H1 (cell line): ENCODE measurements around the gene PDZD11. TPM values are rescaled to one million over a fixed set of nuclear protein-coding genes. Genes with fewer than 3 reads are reported as not detected.

ENCODE experiments used
- CTCF ChIA-PET: fragments of 300-600 bp; sonication (Branson Sonifier 250); formaldehyde crosslinking; loops from one replicate; lab custom pipeline; 2021; ENCODE audit not compliant: partially characterized antibody; lab: Charles Lee
- POLR2A ChIA-PET: fragments of 300-600 bp; sonication (Branson Sonifier 250); formaldehyde crosslinking; loops from one replicate; lab custom pipeline; 2021; ENCODE audit warnings: inconsistent platforms; ENCODE audit not compliant: partially characterized antibody; lab: Charles Lee
- DNase-seq, 2 experiments: peaks; one replicate each; pipeline versions ENCODE4 v3.0.0 to v3.0.0-alpha.2; 2010 to 2022; ENCODE audit warnings: low spot score in 2 of 2, low read depth in 1 of 2, mixed read lengths in 1 of 2
- FAIRE-seq: peaks from 2 replicates; lab custom pipeline; 2011; peaks lifted over from hg19 to GRCh38; lab: Jason Lieb, UNC
- H2AFZ ChIP-seq: 2 replicates; pipeline ENCODE4 v1.8.1; 2012; ENCODE audit warnings: low read length, inconsistent platforms
- H2AK5ac ChIP-seq: 2 replicates; pipeline ENCODE4 v1.6.1; 2013; ENCODE audit warnings: low read depth, low read length
- H2BK120ac ChIP-seq: replicated peaks from 2 replicates; pipeline ENCODE3; 2013; ENCODE audit warnings: low read depth, low read length, inconsistent platforms
- H2BK12ac ChIP-seq: 2 replicates; pipeline ENCODE4 v1.6.1; 2013; ENCODE audit warnings: low read depth, low read length
- H2BK15ac ChIP-seq: 2 replicates; pipeline ENCODE4 v1.6.1; 2013; ENCODE audit warnings: low read length
- H2BK20ac ChIP-seq: 2 replicates; pipeline ENCODE4 v1.6.1; 2013; ENCODE audit warnings: low read length
- H2BK5ac ChIP-seq: 2 replicates; pipeline ENCODE4 v1.6.1; 2013; ENCODE audit warnings: low read depth, low read length
- H3K14ac ChIP-seq: 2 replicates; pipeline ENCODE4 v1.6.1; 2013; ENCODE audit warnings: inconsistent platforms; ENCODE audit not compliant: insufficient read length
- H3K18ac ChIP-seq: 2 replicates; pipeline ENCODE4 v1.6.1; 2013; ENCODE audit warnings: low read length; ENCODE audit errors: extremely low read depth
- H3K23ac ChIP-seq: 2 replicates; pipeline ENCODE4 v1.6.1; 2013; ENCODE audit warnings: inconsistent platforms; ENCODE audit not compliant: insufficient read length
- H3K23me2 ChIP-seq: 2 replicates; pipeline ENCODE4 v1.6.1; 2013; ENCODE audit warnings: low read depth, low read length
- H3K27ac ChIP-seq: 2 replicates; pipeline ENCODE4 v1.6.1; 2011; ENCODE audit warnings: low read depth, low read length, inconsistent platforms
- H3K27me3 ChIP-seq, 4 experiments: replicated peaks in 1 of 4; 1 replicate in 1 of 4; 2 replicates in 3 of 4; pipeline versions ENCODE4 v1.6.1 to v1.8.1; 2011 to 2013; ENCODE audit warnings: low read length in 3 of 4, mild to moderate bottlenecking in 3 of 4, inconsistent platforms in 2 of 4, mixed read lengths in 2 of 4, moderate library complexity in 1 of 4; ENCODE audit not compliant: control insufficient read depth in 3 of 4, insufficient read depth in 3 of 4; ENCODE audit errors: extremely low read depth in 1 of 4
- H3K36me3 ChIP-seq, 4 experiments: 2 replicates each; pipeline versions ENCODE4 v1.6.1 to v1.8.1; 2011 to 2013; ENCODE audit warnings: mild to moderate bottlenecking in 4 of 4, low read length in 3 of 4, moderate library complexity in 2 of 4, control low read depth in 1 of 4, inconsistent platforms in 1 of 4; ENCODE audit not compliant: insufficient read depth in 4 of 4, control insufficient read depth in 2 of 4
- H3K4ac ChIP-seq: replicated peaks from 2 replicates; pipeline ENCODE3; 2013; ENCODE audit warnings: low read length, low read depth, mixed read lengths, inconsistent platforms; ENCODE audit not compliant: insufficient read length
- H3K4me1 ChIP-seq, 4 experiments: replicated peaks in 1 of 4; 1 replicate in 1 of 4; 2 replicates in 3 of 4; pipeline versions ENCODE4 v1.6.1 to v1.8.1; 2011 to 2013; ENCODE audit warnings: low read length in 3 of 4, inconsistent platforms in 2 of 4, mixed read lengths in 1 of 4; ENCODE audit not compliant: insufficient read depth in 4 of 4, control insufficient read depth in 3 of 4
- H3K4me2 ChIP-seq, 2 experiments: 2 replicates each; pipeline versions ENCODE4 v1.6.1 to v1.8.1; 2011 to 2013; ENCODE audit warnings: low read depth in 2 of 2, low read length in 2 of 2, control low read depth in 1 of 2, inconsistent platforms in 1 of 2, mild to moderate bottlenecking in 1 of 2; ENCODE audit not compliant: insufficient read depth in 1 of 2
- H3K4me3 ChIP-seq, 4 experiments: fragments of 200-600, 300-600 bp in 1 of 4; sonication (generic), shearing (Covaris generic), sonication (Bioruptor Twin) in 1 of 4; 2 replicates each; pipeline versions ENCODE4 v1.5.1 to v1.8.1; 2011 to 2016; ENCODE audit warnings: low read length in 4 of 4, low read depth in 3 of 4, control low read depth in 2 of 4, inconsistent platforms in 2 of 4, mild to moderate bottlenecking in 2 of 4, mixed read lengths in 1 of 4, moderate library complexity in 1 of 4; ENCODE audit not compliant: insufficient read depth in 2 of 4; ENCODE audit errors: extremely low read depth in 1 of 4
- H3K56ac ChIP-seq: replicated peaks from 2 replicates; pipeline ENCODE3; 2013; ENCODE audit warnings: low read depth, mild to moderate bottlenecking, mixed read lengths, low read length, inconsistent platforms; ENCODE audit not compliant: insufficient read length
- H3K79me1 ChIP-seq: 2 replicates; pipeline ENCODE4 v1.6.1; 2013; ENCODE audit warnings: low read depth, low read length, control low read depth
- H3K79me2 ChIP-seq, 2 experiments: 2 replicates each; pipeline versions ENCODE4 v1.6.1 to v1.8.1; 2012 to 2013; ENCODE audit warnings: low read length in 2 of 2, mild to moderate bottlenecking in 2 of 2, inconsistent platforms in 1 of 2; ENCODE audit not compliant: insufficient read depth in 2 of 2, control insufficient read depth in 1 of 2
- H3K9ac ChIP-seq, 4 experiments: replicated peaks in 1 of 4; 1 replicate in 1 of 4; 2 replicates in 3 of 4; pipeline versions ENCODE4 v1.6.1 to v1.8.1; 2011 to 2013; ENCODE audit warnings: low read depth in 3 of 4, low read length in 3 of 4, control low read depth in 2 of 4, mild to moderate bottlenecking in 2 of 4, moderate library complexity in 2 of 4, inconsistent platforms in 1 of 4; ENCODE audit errors: extremely low read depth in 1 of 4
- H3K9me3 ChIP-seq, 2 experiments: 2 replicates each; pipeline versions ENCODE4 v1.6.1 to v1.8.1; 2012 to 2013; ENCODE audit warnings: mild to moderate bottlenecking in 2 of 2, moderate library complexity in 2 of 2, control low read depth in 1 of 2, inconsistent platforms in 1 of 2, low read depth in 1 of 2, low read length in 1 of 2, mixed read lengths in 1 of 2; ENCODE audit not compliant: insufficient read depth in 2 of 2
- H4K20me1 ChIP-seq, 2 experiments: replicated peaks in 1 of 2; 2 replicates each; pipeline versions ENCODE3 to v1.8.1; 2011 to 2013; ENCODE audit warnings: inconsistent platforms in 2 of 2, low read length in 2 of 2, mild to moderate bottlenecking in 1 of 2; ENCODE audit not compliant: insufficient read depth in 2 of 2, control insufficient read depth in 1 of 2
- H4K5ac ChIP-seq: 2 replicates; pipeline ENCODE4 v1.6.1; 2013; ENCODE audit warnings: low read length, low read depth, mixed read lengths, inconsistent platforms; ENCODE audit not compliant: insufficient read length
- H4K8ac ChIP-seq: 2 replicates; pipeline ENCODE4 v1.8.0; 2013; ENCODE audit warnings: mild to moderate bottlenecking, moderate library complexity, low read length, inconsistent platforms; ENCODE audit not compliant: insufficient read depth; ENCODE audit errors: extremely low read depth
- H4K91ac ChIP-seq: replicated peaks from 2 replicates; pipeline ENCODE3; 2013; ENCODE audit warnings: low read length, mixed read lengths, inconsistent platforms; ENCODE audit not compliant: insufficient read length
- BCL11A ChIP-seq, 2 experiments: IDR thresholded peaks; one replicate each; pipeline ENCODE4 v1.6.1; 2011; ENCODE audit warnings: low read depth in 2 of 2, low read length in 2 of 2, mild to moderate bottlenecking in 2 of 2
- CEBPB ChIP-seq: IDR thresholded peaks from 2 replicates; pipeline ENCODE4 v1.6.1; 2012; ENCODE audit warnings: low read depth, low read length
- EP300 ChIP-seq, 2 experiments: IDR thresholded peaks; 1 replicate in 1 of 2; 2 replicates in 1 of 2; pipeline ENCODE4 v1.6.1; 2011 to 2012; ENCODE audit warnings: low read depth in 2 of 2, low read length in 2 of 2, mild to moderate bottlenecking in 2 of 2, borderline replicate concordance in 1 of 2, inconsistent platforms in 1 of 2, moderate library complexity in 1 of 2
- MAFK ChIP-seq: IDR thresholded peaks from 2 replicates; pipeline ENCODE4 v1.6.1; 2012; ENCODE audit warnings: low read depth, mild to moderate bottlenecking, improper control_type of control experiment, low read length
- POLR2AphosphoS5 ChIP-seq: IDR thresholded peaks from 2 replicates; pipeline ENCODE4 v1.6.1; 2011; ENCODE audit warnings: low read depth, low read length
- SIRT6 ChIP-seq: IDR thresholded peaks from one replicate; pipeline ENCODE4 v1.7.1; 2012; ENCODE audit warnings: low read length, inconsistent platforms
- WGBS, 2 experiments: shearing (Covaris generic) in 1 of 2; methylation state at CpG; one replicate each; pipeline versions ENCODE4 v1.1.6 to v1.1.7; 2013 to 2015; ENCODE audit warnings: low lambda C conversion rate in 2 of 2, mixed read lengths in 2 of 2, inconsistent platforms in 1 of 2, low coverage in 1 of 2, missing lambda C conversion rate in 1 of 2; ENCODE audit not compliant: insufficient replicate concordance in 2 of 2, insufficient coverage in 1 of 2, insufficient read length in 1 of 2; ENCODE audit errors: extremely low coverage in 1 of 2, missing lambda C conversion rate in 1 of 2; 5-methylcytosine and 5-hydroxymethylcytosine counted together
- polyA plus RNA-seq, 7 experiments: library from polyadenylated mRNA; depleted of rRNA in 3 of 7; stranded (reverse) in 5 of 7; unstranded in 2 of 7; fragments of >200 nt in 5 of 7; fragments of 200-250 nt in 2 of 7; gene quantifications; 1 replicate in 5 of 7; 2 replicates in 1 of 7; 4 replicates in 1 of 7; pipeline versions ENCODE4 v1.2.1 to v1.2.3, GENCODE V29; 2011 to 2013; ENCODE audit warnings: missing spikeins in 2 of 7, mixed read lengths in 2 of 7
- total RNA-seq: library from RNA; stranded (reverse); fragmentation: NEBNext Ultra II Directional; extraction: Animal tissue kit (Norgen Biotek cat#: 25700); gene quantifications from 2 replicates; pipeline ENCODE4 v1.2.1, GENCODE V29; 2021
- TF ChIP-seq, protein P1 (sequence below), 3 experiments: IDR thresholded peaks; 1 replicate in 2 of 3; 2 replicates in 1 of 3; pipeline versions ENCODE4 v1.5.1 to v1.6.1; 2011; ENCODE audit warnings: low read length in 3 of 3, mild to moderate bottlenecking in 3 of 3, inconsistent platforms in 2 of 3, low read depth in 1 of 3, moderate library complexity in 1 of 3; ENCODE audit not compliant: insufficient read depth in 1 of 3; ENCODE audit errors: control extremely low read depth in 1 of 3
- TF ChIP-seq, protein P2 (sequence below): IDR thresholded peaks from 2 replicates; pipeline ENCODE4 v1.6.1; 2011; ENCODE audit warnings: low read depth, mild to moderate bottlenecking, low read length; ENCODE audit not compliant: insufficient read depth
- TF ChIP-seq, protein P3 (sequence below): IDR thresholded peaks from 2 replicates; pipeline ENCODE4 v1.6.1; 2012; ENCODE audit warnings: inconsistent platforms

Gene PDZD11
- total and polyA plus RNA-seq, 2 of the 8 experiments (the other 6 are each of a cell fraction or from before 2014, with no cell fraction given), result 31.5 to 55.9 TPM

DNA sequence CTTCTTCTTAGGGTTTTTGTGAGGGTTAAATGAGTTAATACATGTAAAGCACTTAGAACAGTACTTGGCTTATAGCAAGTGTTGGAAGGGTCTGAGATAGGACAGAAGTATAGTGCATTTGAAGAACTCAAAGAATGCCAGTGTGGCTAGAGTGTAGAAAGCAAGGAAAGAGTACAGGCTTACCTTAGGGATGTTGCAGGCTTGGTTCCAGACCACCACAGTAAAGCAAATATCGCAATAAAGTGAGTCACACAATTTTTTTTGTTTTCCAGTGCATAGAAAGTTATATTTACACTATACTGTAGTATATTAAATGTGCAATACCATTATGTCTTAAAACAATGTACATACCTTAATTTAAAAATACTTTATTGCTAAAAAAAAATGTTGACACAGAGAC, 41.4 kb upstream of the PDZD11 start:
- no peak overlapping the region for H3K23ac ChIP-seq
- peaks cover 0 to 7% (median 0%) of the 10 kb centered on the region in 4 experiments; a peak in 4 of 8 replicates for H3K36me3 ChIP-seq
- H3K4me2 ChIP-seq, result no peak overlapping the region
- H2BK120ac ChIP-seq, result no peak overlapping the region
- FAIRE-seq (no peak), DNase-seq (no peak)
- no peak overlapping the region for H3K4me3 ChIP-seq
- no peak overlapping the region for H3K56ac ChIP-seq
- no peak overlapping the region for H4K5ac ChIP-seq
- H3K9ac ChIP-seq, result no peak overlapping the region
- H3K79me2 ChIP-seq, result no peaks in the 10 kb centered on the region
- H3K27ac ChIP-seq, result no peak overlapping the region
- H2BK15ac ChIP-seq, result no peak overlapping the region
- no peak overlapping the region for H2BK5ac ChIP-seq
- CTCF ChIA-PET, result no interaction called here
- no peaks in the 10 kb centered on the region for H3K4me1 ChIP-seq
- H3K27me3 ChIP-seq, result no peaks in the 10 kb centered on the region
- no peak overlapping the region for H2AFZ ChIP-seq
- H2BK20ac ChIP-seq, result no peak overlapping the region
- no peaks in the 10 kb centered on the region for H3K9me3 ChIP-seq
- WGBS, 2 experiments, result 100% methylated on average over 1 of the region's 1 CpG; no CpG with 5 or more reads in 1 of the 2 experiments
- H4K8ac ChIP-seq, result no peak overlapping the region
- H3K23me2 ChIP-seq, result no peaks in the 10 kb centered on the region
- H2BK12ac ChIP-seq, result no peak overlapping the region
- H3K79me1 ChIP-seq, result no peaks in the 10 kb centered on the region
- POLR2A ChIA-PET, result no interaction called here
- H3K4ac ChIP-seq, result no peak overlapping the region
- no peaks in the 10 kb centered on the region for H4K20me1 ChIP-seq
- H3K18ac ChIP-seq, result no peak overlapping the region
- H2AK5ac ChIP-seq, result no peak overlapping the region
- no peak overlapping the region for H3K14ac ChIP-seq
- no peak overlapping the region for H4K91ac ChIP-seq
- TF ChIP-seq MAFK (no peak), CEBPB (no peak), POLR2AphosphoS5 (no peak), EP300 (IDR thresholded peaks at IDR 0.05; ENCODE audit: borderline replicate concordance in 1 of 2, low read depth in 2 of 2, low read length in 2 of 2) (no peak), SIRT6 (no peak), BCL11A (IDR thresholded peaks at IDR 0.05; ENCODE audit: low read depth in 2 of 2, low read length in 2 of 2) (no peak)
- TF ChIP-seq, protein P1, sequence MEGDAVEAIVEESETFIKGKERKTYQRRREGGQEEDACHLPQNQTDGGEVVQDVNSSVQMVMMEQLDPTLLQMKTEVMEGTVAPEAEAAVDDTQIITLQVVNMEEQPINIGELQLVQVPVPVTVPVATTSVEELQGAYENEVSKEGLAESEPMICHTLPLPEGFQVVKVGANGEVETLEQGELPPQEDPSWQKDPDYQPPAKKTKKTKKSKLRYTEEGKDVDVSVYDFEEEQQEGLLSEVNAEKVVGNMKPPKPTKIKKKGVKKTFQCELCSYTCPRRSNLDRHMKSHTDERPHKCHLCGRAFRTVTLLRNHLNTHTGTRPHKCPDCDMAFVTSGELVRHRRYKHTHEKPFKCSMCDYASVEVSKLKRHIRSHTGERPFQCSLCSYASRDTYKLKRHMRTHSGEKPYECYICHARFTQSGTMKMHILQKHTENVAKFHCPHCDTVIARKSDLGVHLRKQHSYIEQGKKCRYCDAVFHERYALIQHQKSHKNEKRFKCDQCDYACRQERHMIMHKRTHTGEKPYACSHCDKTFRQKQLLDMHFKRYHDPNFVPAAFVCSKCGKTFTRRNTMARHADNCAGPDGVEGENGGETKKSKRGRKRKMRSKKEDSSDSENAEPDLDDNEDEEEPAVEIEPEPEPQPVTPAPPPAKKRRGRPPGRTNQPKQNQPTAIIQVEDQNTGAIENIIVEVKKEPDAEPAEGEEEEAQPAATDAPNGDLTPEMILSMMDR (IDR thresholded peaks at IDR 0.05; ENCODE audit: control extremely low read depth in 1 of 3, insufficient read depth in 1 of 3, low read depth in 1 of 3, low read length in 3 of 3), result no peak
- TF ChIP-seq, protein P2, sequence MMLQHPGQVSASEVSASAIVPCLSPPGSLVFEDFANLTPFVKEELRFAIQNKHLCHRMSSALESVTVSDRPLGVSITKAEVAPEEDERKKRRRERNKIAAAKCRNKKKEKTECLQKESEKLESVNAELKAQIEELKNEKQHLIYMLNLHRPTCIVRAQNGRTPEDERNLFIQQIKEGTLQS, result no peak
- TF ChIP-seq, protein P3, sequence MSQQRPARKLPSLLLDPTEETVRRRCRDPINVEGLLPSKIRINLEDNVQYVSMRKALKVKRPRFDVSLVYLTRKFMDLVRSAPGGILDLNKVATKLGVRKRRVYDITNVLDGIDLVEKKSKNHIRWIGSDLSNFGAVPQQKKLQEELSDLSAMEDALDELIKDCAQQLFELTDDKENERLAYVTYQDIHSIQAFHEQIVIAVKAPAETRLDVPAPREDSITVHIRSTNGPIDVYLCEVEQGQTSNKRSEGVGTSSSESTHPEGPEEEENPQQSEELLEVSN, result no peak
